Activated CD4-positive, alpha-beta T cell treated with anti-CD3 and anti-CD28 coated beads, Interleukin-2, amount 10 ng/mL, durations not matched to agents 24 days and 14 days (primary cell): ENCODE data around the gene CD46. TPM values are rescaled to one million over a fixed set of nuclear protein-coding genes. Genes with fewer than 3 reads are reported as not detected.
"Not testable (repeated sequence)": the region's sequence is repeated elsewhere in the genome, so short reads cannot be mapped to it uniquely, and the experiment has no call there.

Experiments
- DNase-seq: peaks from one replicate; pipeline ENCODE4 v3.0.0; 2022
- H3K27ac Mint-ChIP-seq: one replicate; pipeline ENCODE4 v1.8.0; 2022; ENCODE audit warnings: mild to moderate bottlenecking, mixed read lengths
- H3K27me3 Mint-ChIP-seq: one replicate; pipeline ENCODE4 v1.8.0; 2022; ENCODE audit warnings: mixed read lengths
- H3K36me3 Mint-ChIP-seq: one replicate; pipeline ENCODE4 v1.8.0; 2022; ENCODE audit warnings: low read depth, mild to moderate bottlenecking, mixed read lengths
- H3K4me1 Mint-ChIP-seq: one replicate; pipeline ENCODE4 v1.8.0; 2021; ENCODE audit warnings: mixed read lengths
- H3K4me3 Mint-ChIP-seq: one replicate; pipeline ENCODE4 v1.8.0; 2022; ENCODE audit warnings: mild to moderate bottlenecking, moderate library complexity, mixed read lengths
- H3K9me3 Mint-ChIP-seq: one replicate; pipeline ENCODE4 v1.8.0; 2021; ENCODE audit warnings: mixed read lengths
- intact Hi-C: fragments of 100-400 bp; cut with micrococcal nuclease; formaldehyde crosslinking; loops from one replicate; pipeline ENCODE4 v1.15.1; 2023
- total RNA-seq: library from RNA; stranded (reverse); gene quantifications from 2 replicates; pipeline ENCODE4 v1.2.3, GENCODE V29; 2022

CD46 gene
- total RNA-seq, 1 donor from 2014 or later, result 96.3 TPM

DNA sequence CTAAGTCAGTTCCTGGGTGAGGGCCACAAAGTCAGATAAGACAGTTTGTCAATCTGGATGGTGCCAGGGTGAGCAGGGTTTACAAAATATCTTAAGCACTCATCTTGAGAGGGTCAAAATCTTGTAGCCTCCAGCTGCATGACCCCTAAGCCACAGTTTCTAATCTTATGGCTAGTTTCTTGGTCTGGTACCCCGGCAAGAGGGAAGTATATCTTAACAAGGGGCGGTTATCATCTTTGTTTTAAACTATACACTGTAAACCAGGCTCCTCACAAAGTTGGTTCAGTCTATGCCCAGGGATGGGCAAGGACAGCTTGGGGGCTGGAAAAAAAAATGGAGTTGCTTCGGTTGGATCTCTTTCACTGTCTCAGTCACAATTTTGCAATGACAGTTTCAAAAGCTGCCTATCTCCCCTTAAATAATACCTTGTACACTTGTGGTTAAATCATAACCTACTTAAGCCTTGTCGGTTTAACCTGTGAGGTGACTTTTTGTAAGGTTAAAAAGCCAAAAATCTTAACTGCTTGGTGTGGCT, 7.8 kb upstream of the CD46 start:
- H3K36me3 Mint-ChIP-seq, result no peaks in the 10 kb centered on the region
- intact Hi-C loops, result no loop called here
- H3K4me1 Mint-ChIP-seq, result peaks cover 8% of the 10 kb centered on the region
- no peak overlapping the region for H3K4me3 Mint-ChIP-seq
- peaks cover 4% of the 10 kb centered on the region for H3K9me3 Mint-ChIP-seq
- DNase-seq, result no peak
- H3K27ac Mint-ChIP-seq, result no peak overlapping the region
- H3K27me3 Mint-ChIP-seq, result peaks cover 2% of the 10 kb centered on the region

DNA sequence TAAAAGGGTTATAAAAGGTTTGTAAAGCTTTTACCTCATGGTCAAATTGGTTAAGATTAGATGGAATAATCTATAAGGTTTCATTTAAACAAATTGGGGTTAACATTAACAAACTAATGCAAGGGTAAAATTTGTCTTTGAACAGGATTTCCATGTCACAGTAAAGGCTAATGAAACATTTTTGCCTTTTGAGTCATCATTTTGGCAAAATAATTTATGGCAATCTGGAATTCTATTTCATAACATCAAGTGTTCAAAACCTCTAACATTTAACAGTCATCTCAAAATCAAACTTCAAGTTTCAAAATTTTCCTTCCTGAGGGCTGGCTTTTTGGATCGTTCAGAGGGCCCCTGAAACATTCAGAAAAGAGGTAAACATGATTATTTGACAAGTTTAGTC, 6.6 kb upstream of the CD46 start:
- H3K9me3 Mint-ChIP-seq, result peaks cover 4% of the 10 kb centered on the region
- intact Hi-C loops, result no loop called here
- no peak overlapping the region for H3K4me3 Mint-ChIP-seq
- DNase-seq, result no peak
- no peaks in the 10 kb centered on the region for H3K36me3 Mint-ChIP-seq
- no peaks in the 10 kb centered on the region for H3K27me3 Mint-ChIP-seq
- H3K4me1 Mint-ChIP-seq, result peaks cover 16% of the 10 kb centered on the region
- no peak overlapping the region for H3K27ac Mint-ChIP-seq

DNA sequence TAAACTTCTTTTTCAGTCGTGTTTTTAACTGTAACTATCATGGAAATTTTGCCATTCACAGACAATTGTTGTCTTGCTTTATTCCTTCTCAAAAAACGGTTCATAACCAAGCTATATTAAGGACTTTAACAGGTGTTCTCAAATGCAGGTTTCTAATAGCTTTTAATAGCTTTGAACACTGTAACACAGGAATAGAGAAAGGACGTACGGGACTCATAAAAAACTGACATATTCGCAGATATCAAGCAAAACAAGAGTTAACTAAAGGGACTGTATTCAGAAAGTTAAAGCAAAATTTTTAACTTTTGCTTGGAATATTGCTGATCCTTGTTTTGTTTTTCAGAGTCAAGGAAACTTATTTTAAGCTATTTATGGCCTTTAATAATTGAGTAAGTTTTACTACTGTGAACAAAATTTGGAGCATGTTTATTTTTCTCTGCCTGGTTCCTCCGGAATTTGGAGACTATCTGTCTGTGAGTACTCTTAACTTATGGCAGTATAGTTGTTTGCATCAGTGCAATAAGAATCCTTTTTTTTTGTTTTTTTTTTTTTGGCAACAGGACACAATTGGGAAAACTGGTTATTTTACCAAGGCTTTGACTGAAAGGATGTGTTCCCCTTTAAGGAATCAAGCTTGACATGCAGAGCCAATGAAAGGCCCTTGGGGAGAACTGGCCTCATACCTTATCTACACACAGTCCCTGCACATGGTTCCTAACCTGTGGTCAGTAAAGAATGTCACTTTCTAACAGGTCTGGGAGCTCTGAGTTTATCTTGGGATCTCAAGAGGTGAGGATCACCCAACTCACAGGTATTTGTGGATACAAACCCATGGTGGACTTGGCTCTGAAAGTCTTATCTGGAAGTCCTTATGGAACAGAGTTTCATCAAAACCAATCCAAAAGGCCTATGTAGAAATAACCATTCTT, 5.8 kb upstream of the CD46 start:
- peaks cover 19% of the 10 kb centered on the region for H3K4me1 Mint-ChIP-seq
- H3K4me3 Mint-ChIP-seq, result no peak overlapping the region
- no peaks in the 10 kb centered on the region for H3K36me3 Mint-ChIP-seq
- H3K27ac Mint-ChIP-seq, result no peak overlapping the region
- DNase-seq, result no peak
- H3K27me3 Mint-ChIP-seq, result no peaks in the 10 kb centered on the region
- intact Hi-C loops, result no loop called here
- peaks cover 4% of the 10 kb centered on the region for H3K9me3 Mint-ChIP-seq

DNA sequence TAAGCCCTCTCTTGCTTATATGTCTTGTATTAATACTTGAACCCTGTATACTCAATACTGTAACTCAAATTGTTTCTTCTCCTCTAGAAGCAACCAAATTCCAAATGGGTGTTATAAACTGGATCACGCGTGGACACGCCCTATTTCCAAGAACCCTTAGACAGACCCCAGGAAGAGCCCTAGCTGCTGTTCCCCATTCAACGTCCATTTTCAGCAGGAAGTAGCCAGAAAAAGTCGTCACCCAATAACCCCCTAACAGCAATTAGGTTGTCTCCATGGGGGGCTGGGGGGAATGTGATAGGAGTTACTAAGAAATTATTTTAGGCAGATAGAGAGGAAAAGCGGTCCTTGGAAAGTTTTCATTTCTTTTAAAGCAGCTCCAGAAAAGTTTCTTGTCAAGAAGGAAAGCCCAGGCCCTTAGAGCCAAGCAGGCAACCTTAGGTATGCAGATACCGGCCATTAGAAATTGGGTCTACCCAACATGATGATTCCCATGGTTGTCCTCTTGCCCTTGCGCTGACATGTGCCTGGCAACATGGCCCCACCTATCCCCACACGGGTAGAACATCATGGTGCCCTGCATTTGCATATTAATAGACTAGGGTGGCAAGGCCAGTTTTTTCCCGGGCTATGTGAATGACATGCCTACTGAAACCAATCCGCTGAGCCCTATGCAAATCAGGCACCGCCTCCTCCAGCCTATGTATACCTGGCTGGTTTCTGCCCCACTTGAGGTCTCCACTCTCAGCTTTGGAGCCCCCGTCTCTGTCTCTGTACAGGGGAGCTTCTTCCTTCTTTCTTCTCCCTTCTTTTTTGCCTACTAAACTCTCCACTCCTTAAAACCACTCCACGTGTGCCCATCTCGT, 4.0 kb upstream of the CD46 start:
- H3K4me1 Mint-ChIP-seq, result peaks cover 25% of the 10 kb centered on the region
- H3K9me3 Mint-ChIP-seq, result peaks cover 4% of the 10 kb centered on the region
- H3K27ac Mint-ChIP-seq, result no peak overlapping the region
- H3K4me3 Mint-ChIP-seq, result no peak overlapping the region
- no peaks in the 10 kb centered on the region for H3K27me3 Mint-ChIP-seq
- DNase-seq, result no peak
- intact Hi-C loops, result no loop called here
- peaks cover 3% of the 10 kb centered on the region for H3K36me3 Mint-ChIP-seq

DNA sequence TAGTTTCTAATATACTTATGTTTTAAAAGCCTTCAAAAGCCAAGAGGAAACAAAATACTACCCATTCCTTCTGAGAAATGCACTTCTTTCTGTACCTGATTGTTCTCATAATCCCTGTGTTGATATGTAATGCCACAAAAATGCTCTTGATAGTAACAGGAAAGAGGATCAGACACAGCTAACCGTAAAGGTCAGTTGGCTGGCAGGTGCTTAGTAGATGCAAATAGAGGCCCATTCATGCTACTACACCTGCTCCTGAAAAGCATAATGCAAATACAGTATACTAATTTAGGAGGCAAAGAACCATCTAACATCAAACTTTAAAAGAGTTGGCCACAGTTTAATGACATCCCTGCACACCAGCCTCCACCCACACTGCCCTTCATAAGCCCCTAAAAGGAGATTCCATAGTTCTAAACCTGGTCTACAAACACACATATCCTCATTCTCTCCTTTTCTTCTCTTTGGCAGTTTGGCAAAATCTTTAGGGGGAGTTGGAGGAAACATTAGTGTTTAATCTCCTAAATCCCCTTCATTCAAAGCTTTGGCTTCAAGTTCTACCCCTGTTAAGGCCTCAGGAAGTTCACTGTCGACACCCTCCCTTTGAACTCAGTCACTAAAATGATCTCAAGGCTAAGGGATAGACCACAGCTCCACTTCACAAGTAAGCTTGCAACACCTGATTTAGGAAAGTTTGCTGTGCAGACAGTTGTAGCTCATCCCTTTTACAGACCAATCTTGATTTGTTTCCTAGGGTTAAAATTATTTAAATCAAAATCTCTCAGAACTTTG, 2.9 kb upstream of the CD46 start:
- peaks cover 4% of the 10 kb centered on the region for H3K9me3 Mint-ChIP-seq
- DNase-seq, result peak; percentile 67
- intact Hi-C loops, result no loop called here
- no peak overlapping the region for H3K27ac Mint-ChIP-seq
- peaks cover 34% of the 10 kb centered on the region for H3K4me1 Mint-ChIP-seq
- peak overlapping the region; percentile 18 for H3K4me3 Mint-ChIP-seq
- H3K27me3 Mint-ChIP-seq, result no peaks in the 10 kb centered on the region
- peaks cover 3% of the 10 kb centered on the region for H3K36me3 Mint-ChIP-seq

DNA sequence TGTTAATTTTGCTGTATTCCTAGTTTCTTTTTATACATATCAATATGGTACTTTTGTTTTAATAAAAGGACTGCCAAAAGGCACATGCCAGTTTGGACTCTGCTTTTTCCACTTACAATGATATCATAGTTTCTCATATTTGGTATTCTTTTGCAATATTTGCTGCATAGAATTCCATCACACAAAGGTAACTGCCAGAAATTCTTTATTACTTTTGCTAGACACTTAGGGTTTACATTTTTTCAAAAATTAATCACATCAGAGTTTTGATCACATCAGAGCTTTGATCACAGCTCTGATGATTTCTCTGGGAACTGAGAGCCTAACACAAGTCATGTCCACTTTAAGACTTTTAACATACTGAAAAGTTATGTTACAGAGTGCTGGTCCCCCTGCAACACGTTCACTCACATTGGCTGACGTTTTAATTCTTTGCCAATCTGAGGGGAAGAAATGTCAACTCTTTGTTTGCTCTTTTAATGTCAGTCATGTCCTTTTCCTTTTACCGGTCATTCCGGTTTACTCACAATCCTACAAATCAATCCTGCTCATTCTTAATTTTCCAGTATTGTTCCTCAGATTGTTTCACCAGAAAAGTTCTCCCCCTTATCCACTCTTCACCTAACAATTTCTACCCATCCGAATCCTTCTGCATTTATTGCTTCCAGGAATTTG, 1.1 kb upstream of the CD46 start:
- Mint-ChIP-seq H3K36me3 (peaks cover 5% of the 10 kb centered on the region), H3K9me3 (peaks cover 4% of the 10 kb centered on the region), H3K4me1 (peaks cover 49% of the 10 kb centered on the region), H3K27ac (peak overlapping the region; percentile 98), H3K4me3 (peak overlapping the region; percentile 98), H3K27me3 (no peaks in the 10 kb centered on the region)
- DNase-seq, result no peak
- intact Hi-C loops, result loop anchor here (5.0 kb wide), 1 partner anchor 698 kb away; the partner anchor contains the start of genes PFKFB2 and YOD1

DNA sequence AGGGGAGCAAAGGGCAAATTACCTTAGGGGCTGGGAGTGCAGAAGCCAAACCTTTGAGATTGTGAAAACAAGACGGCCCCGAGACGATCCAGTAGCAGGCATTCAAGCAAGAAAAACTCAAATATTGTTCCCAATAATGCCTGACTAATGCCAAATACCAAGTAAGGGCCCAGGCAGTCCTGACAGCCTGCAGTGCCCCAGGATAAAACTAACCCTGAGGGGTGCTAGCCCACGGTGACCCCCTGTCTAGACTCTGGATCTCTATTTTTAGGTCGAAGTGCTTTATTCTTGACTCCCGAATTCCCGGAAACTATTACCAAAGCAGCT, 428 bp upstream of the CD46 start:
- Mint-ChIP-seq H3K4me1 (peaks cover 56% of the 10 kb centered on the region), H3K36me3 (peaks cover 10% of the 10 kb centered on the region), H3K4me3 (peak overlapping the region; percentile 98), H3K27ac (peak overlapping the region; percentile 98)
- intact Hi-C loops, result loop anchor here (5.0 kb wide), 1 partner anchor 699 kb away; the partner anchor contains the start of genes PFKFB2 and YOD1
- DNase-seq, H3K9me3 Mint-ChIP-seq, H3K27me3 Mint-ChIP-seq: not testable (repeated sequence)

DNA sequence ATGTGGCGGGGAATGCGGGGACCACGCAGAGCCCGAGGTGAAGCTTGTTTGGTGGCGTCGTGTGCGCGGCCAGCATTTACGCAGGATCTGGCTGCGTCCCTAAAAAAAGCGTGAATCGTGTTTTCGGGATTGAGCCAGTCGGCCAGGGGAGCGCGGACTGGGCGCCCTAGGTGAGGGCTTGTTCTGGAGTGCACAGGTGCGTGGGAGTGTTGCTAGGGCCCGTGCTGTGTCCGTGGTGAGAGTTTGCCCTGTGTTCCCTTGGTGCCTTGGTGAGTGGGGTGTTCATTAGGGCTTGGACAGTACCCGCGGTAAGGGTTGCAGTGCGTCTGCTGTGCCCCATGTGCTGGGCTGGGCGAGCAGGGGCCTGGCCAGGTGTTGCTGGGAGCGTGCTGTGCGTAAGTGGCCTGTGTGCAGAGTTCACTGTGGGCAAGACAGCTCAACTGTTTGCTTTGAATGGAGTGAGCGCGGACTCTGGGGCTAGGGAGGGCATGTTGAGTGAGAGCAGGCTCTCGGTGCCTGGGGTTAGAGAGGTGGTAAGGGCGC, 673 bp downstream of the CD46 start:
- Mint-ChIP-seq H3K27me3 (no peaks in the 10 kb centered on the region), H3K9me3 (peaks cover 2% of the 10 kb centered on the region), H3K27ac (peak overlapping the region; percentile 98), H3K4me3 (peak overlapping the region; percentile 98), H3K4me1 (peaks cover 59% of the 10 kb centered on the region), H3K36me3 (peaks cover 16% of the 10 kb centered on the region)
- DNase-seq, result peak; percentile 75
- intact Hi-C loops, result loop anchor here (2.0 to 5.0 kb wide), 4 partner anchors 44 to 700 kb away; partner anchors contain the start of genes PFKFB2 and YOD1

DNA sequence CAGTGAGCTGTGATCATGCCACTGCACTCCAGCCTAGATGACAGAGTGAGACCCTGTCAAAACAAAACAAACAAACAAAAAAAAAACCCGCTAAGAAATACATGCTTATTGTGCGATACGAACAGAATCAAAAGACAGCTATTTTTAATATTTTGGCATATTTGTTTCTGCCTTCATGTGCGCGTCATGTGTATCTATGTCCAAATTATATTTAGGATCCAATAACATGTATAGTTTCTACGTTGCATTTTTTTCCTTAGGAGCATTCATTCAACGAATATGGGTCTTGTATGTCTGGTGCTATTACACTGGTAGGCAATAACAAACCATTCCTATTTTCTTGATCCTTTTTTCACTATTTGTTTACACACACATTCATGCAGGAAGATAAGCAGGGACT, 1.8 kb downstream of the CD46 start:
- Mint-ChIP-seq H3K27ac (no peak overlapping the region), H3K27me3 (no peaks in the 10 kb centered on the region), H3K4me3 (peak overlapping the region; percentile 98), H3K4me1 (peaks cover 59% of the 10 kb centered on the region), H3K9me3 (no peaks in the 10 kb centered on the region), H3K36me3 (peaks cover 26% of the 10 kb centered on the region)
- intact Hi-C loops, result loop anchor here (2.0 to 5.0 kb wide), 4 partner anchors 43 to 701 kb away; partner anchors contain the start of genes PFKFB2 and YOD1
- DNase-seq, result no peak

DNA sequence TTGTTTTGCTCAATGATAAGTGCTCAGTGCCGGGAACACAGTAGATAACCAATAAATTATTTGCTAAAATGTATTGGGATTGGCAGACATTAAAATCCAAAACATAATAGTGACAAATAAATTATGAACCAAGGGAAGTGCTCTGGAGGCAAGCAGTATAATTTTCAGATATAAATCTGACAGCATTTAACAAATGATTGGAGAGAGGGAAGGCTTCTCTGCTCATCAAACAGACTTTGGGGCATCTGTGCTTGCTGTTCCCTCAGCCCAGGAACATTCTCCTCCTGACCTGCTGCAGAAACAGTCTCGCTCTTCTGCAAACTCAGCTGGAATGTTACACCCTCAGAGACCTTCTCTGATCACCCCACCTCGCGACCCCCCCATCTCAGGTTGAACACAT, 2.2 kb downstream of the CD46 start:
- Mint-ChIP-seq H3K27me3 (no peaks in the 10 kb centered on the region), H3K4me1 (peaks cover 55% of the 10 kb centered on the region), H3K36me3 (peaks cover 28% of the 10 kb centered on the region), H3K27ac (no peak overlapping the region), H3K4me3 (peak overlapping the region; percentile 98), H3K9me3 (no peaks in the 10 kb centered on the region)
- DNase-seq, result no peak
- intact Hi-C loops, result loop anchor here (5.0 kb wide), 1 partner anchor 702 kb away; the partner anchor contains the start of genes PFKFB2 and YOD1

DNA sequence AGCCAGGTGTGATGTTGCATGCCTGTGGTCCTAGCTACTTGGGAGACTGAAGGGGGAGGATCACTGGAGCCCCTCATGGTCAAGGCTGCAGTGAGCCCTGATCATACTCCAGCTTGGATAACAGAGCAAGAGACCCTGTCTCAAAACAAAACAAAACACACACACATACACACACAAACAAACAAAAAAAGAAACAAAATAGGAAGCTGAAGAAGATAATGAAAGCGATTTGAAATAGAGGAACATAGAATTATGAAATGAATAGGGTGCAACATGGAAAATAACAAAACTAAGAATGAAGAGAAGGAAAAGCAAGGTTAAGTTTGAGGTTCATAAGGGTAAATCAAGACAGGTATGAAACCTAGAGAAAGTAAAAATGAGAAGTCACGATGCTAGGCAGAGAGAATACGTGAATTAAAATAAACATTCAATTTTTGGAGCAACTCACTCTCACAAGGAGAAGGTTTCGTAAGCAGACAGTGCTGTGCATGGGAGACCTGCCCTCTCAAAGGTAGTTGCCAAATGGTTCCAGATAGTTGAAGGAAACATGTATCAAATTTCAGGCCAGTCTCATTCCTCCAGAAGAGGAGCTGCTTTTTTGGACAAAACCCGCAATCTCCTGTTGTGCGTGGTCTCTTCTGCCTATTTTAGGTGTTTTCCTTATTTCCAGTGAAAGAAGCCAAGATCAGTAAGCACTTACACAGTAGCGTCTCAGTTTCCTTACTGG, 3.3 kb downstream of the CD46 start:
- Mint-ChIP-seq H3K36me3 (peaks cover 36% of the 10 kb centered on the region), H3K27ac (no peak overlapping the region), H3K4me1 (peaks cover 48% of the 10 kb centered on the region), H3K27me3 (no peaks in the 10 kb centered on the region), H3K4me3 (no peak overlapping the region), H3K9me3 (no peaks in the 10 kb centered on the region)
- intact Hi-C loops, result loop anchor here (5.0 kb wide), 1 partner anchor 703 kb away; the partner anchor contains the start of genes PFKFB2 and YOD1
- no peak for DNase-seq
